ENCODE measurements around the gene GRM4. TPM values are rescaled to one million over a fixed set of nuclear protein-coding genes. Genes with fewer than 3 reads are reported as not detected.

Gene GRM4
- total and polyA plus RNA-seq, 4 donors, result not detected

GRCh38 chr6:33983721-33984465 lies 162.0 kb downstream of the GRM4 start:
- Histone ChIP-seq H3K27me3 (ENCODE audit: control insufficient read depth in 4 of 4, insufficient read depth in 4 of 4, low read length in 3 of 4) (no peaks in the 10 kb centered on the region), H3K4me1 (ENCODE audit: control insufficient read depth in 4 of 4, insufficient read depth in 4 of 4, low read length in 3 of 4) (peaks cover 0 to 28% (median 17%) of the 10 kb centered on the region in 4 donors), H3K27ac (ENCODE audit: low read depth in 1 of 2, low read length in 2 of 2) (no peak overlapping the region), H3K9ac (ENCODE audit: low read depth in 1 of 2, low read length in 2 of 2) (no peak overlapping the region), H3K4me3 (ENCODE audit: low read depth in 1 of 3, low read length in 3 of 3) (no peak overlapping the region), H3K9me3 (ENCODE audit: control insufficient read depth in 4 of 4, low read length in 3 of 4) (no peaks in the 10 kb centered on the region), H3K36me3 (ENCODE audit: control insufficient read depth in 4 of 4, insufficient read depth in 3 of 4, low read depth in 1 of 4, low read length in 3 of 4) (no peaks in the 10 kb centered on the region)
- no peak for DNase-seq (ENCODE audit: low spot score)
- 90% methylated on average over 8 of the region's 8 CpGs for WGBS
- no peak for TF ChIP-seq GABPA (IDR thresholded peaks at IDR 0.05 in 1 of 2, conservative IDR thresholded peaks at IDR 0.05 in 1 of 2)
- TF ChIP-seq, protein P1, sequence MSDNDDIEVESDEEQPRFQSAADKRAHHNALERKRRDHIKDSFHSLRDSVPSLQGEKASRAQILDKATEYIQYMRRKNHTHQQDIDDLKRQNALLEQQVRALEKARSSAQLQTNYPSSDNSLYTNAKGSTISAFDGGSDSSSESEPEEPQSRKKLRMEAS (IDR thresholded peaks at IDR 0.05), result no peak
- TF ChIP-seq FOXA2 (IDR thresholded peaks at IDR 0.05), result no peak
- TF ChIP-seq RXRA (IDR thresholded peaks at IDR 0.05), result no peak
- TF ChIP-seq TAF1 (conservative IDR thresholded peaks at IDR 0.05), result no peak
- no peak for TF ChIP-seq RAD21 (IDR thresholded peaks at IDR 0.05)
- no peak for TF ChIP-seq REST (IDR thresholded peaks at IDR 0.05)
- no peak for TF ChIP-seq NR2F2 (IDR thresholded peaks at IDR 0.05)
- TF ChIP-seq HNF4A (conservative IDR thresholded peaks at IDR 0.05), result no peak
- TF ChIP-seq JUND (IDR thresholded peaks at IDR 0.05), result no peak
- TF ChIP-seq CTCF (IDR thresholded peaks at IDR 0.05; ENCODE audit: low read depth, low read length, missing input control), result no peak

- no peak for TF ChIP-seq GABPA (IDR thresholded peaks at IDR 0.05 in 1 of 2, conservative IDR thresholded peaks at IDR 0.05 in 1 of 2)
- no peak for TF ChIP-seq SP1 (IDR thresholded peaks at IDR 0.05)
- no peak for TF ChIP-seq HNF4G (IDR thresholded peaks at IDR 0.05)
- peak in 1 of 2 donors; percentile 39 for TF ChIP-seq RAD21 (IDR thresholded peaks at IDR 0.05)
- TF ChIP-seq JUND (IDR thresholded peaks at IDR 0.05), result no peak
- TF ChIP-seq YY1 (IDR thresholded peaks at IDR 0.05), result no peak
- TF ChIP-seq, protein P2, sequence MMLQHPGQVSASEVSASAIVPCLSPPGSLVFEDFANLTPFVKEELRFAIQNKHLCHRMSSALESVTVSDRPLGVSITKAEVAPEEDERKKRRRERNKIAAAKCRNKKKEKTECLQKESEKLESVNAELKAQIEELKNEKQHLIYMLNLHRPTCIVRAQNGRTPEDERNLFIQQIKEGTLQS (IDR thresholded peaks at IDR 0.05), result no peak
- no peak for TF ChIP-seq HNF4A (conservative IDR thresholded peaks at IDR 0.05)
- no peak for TF ChIP-seq TAF1 (conservative IDR thresholded peaks at IDR 0.05)
- no peak for TF ChIP-seq RXRA (IDR thresholded peaks at IDR 0.05)
- TF ChIP-seq REST (IDR thresholded peaks at IDR 0.05), result no peak
- peak; percentile 2 for TF ChIP-seq CTCF (IDR thresholded peaks at IDR 0.05; ENCODE audit: low read depth, low read length, missing input control)
- TF ChIP-seq NR2F2 (IDR thresholded peaks at IDR 0.05), result no peak
- H3K4me1 ChIP-seq (ENCODE audit: control insufficient read depth in 4 of 4, insufficient read depth in 4 of 4, low read length in 3 of 4), result peaks cover 0 to 22% (median 13%) of the 10 kb centered on the region in 4 donors
- H3K4me3 ChIP-seq (ENCODE audit: low read depth in 1 of 3, low read length in 3 of 3), result no peak overlapping the region
- 64% methylated on average over 13 of the region's 13 CpGs for WGBS
- H3K27ac ChIP-seq (ENCODE audit: low read depth in 1 of 2, low read length in 2 of 2), result no peak overlapping the region
- no peaks in the 10 kb centered on the region for H3K9me3 ChIP-seq (ENCODE audit: control insufficient read depth in 4 of 4, low read length in 3 of 4)
- DNase-seq (ENCODE audit: low spot score), result no peak
- H3K27me3 ChIP-seq (ENCODE audit: control insufficient read depth in 4 of 4, insufficient read depth in 4 of 4, low read length in 3 of 4), result no peaks in the 10 kb centered on the region
- H3K9ac ChIP-seq (ENCODE audit: low read depth in 1 of 2, low read length in 2 of 2), result no peak overlapping the region
- H3K36me3 ChIP-seq (ENCODE audit: control insufficient read depth in 4 of 4, insufficient read depth in 3 of 4, low read depth in 1 of 4, low read length in 3 of 4), result no peaks in the 10 kb centered on the region
Measured at GRCh38 chr6:33983109-33983716, 162.7 kb downstream of the GRM4 start.
